Liver (tissue), 9 donors: ENCODE data around the gene CRABP2. TPM values are rescaled to one million over a fixed set of nuclear protein-coding genes. Genes with fewer than 3 reads are reported as not detected.

ENCODE experiments used
- DNase-seq: peaks from one replicate; pipeline ENCODE4 v3.0.0-alpha.2; 2017; ENCODE audit warnings: low spot score
- H3K27ac ChIP-seq, 2 donors: one replicate each; pipeline ENCODE4 v1.7.0; 2013; ENCODE audit warnings: inconsistent platforms in 2 of 2, low read length in 2 of 2, control low read depth in 1 of 2, low read depth in 1 of 2, mild to moderate bottlenecking in 1 of 2
- H3K27me3 ChIP-seq, 4 donors: one replicate each; pipeline versions ENCODE4 v1.6.1 to v1.7.0; 2013; ENCODE audit warnings: low read length in 3 of 4, inconsistent platforms in 1 of 4, mild to moderate bottlenecking in 1 of 4, moderate library complexity in 1 of 4; ENCODE audit not compliant: control insufficient read depth in 4 of 4, insufficient read depth in 4 of 4
- H3K36me3 ChIP-seq, 4 donors: one replicate each; pipeline versions ENCODE4 v1.6.1 to v1.7.0; 2013; ENCODE audit warnings: low read length in 3 of 4, mild to moderate bottlenecking in 3 of 4, low read depth in 1 of 4, moderate library complexity in 1 of 4; ENCODE audit not compliant: control insufficient read depth in 4 of 4, insufficient read depth in 3 of 4
- H3K4me1 ChIP-seq, 4 donors: one replicate each; pipeline versions ENCODE4 v1.6.1 to v1.7.0; 2013; ENCODE audit warnings: low read length in 3 of 4, mild to moderate bottlenecking in 3 of 4, moderate library complexity in 1 of 4; ENCODE audit not compliant: control insufficient read depth in 4 of 4, insufficient read depth in 4 of 4
- H3K4me3 ChIP-seq, 3 donors: one replicate each; pipeline versions ENCODE4 v1.6.1 to v1.7.0; 2013; ENCODE audit warnings: low read length in 3 of 3, control low read depth in 1 of 3, low read depth in 1 of 3, mild to moderate bottlenecking in 1 of 3
- H3K9ac ChIP-seq, 2 donors: one replicate each; pipeline ENCODE4 v1.7.0; 2013; ENCODE audit warnings: low read length in 2 of 2, mild to moderate bottlenecking in 2 of 2, moderate library complexity in 2 of 2, control low read depth in 1 of 2, low read depth in 1 of 2
- H3K9me3 ChIP-seq, 4 donors: one replicate each; pipeline versions ENCODE4 v1.6.1 to v1.7.0; 2013; ENCODE audit warnings: low read length in 3 of 4; ENCODE audit not compliant: control insufficient read depth in 4 of 4
- EGR1 ChIP-seq, 2 donors: IDR thresholded peaks; 2 replicates each; pipeline ENCODE4 v1.6.1; 2016 to 2018; ENCODE audit warnings: antibody characterized with exemption in 2 of 2, low read depth in 2 of 2
- FOXA2 ChIP-seq: IDR thresholded peaks from 2 replicates; pipeline ENCODE4 v1.6.1; 2016; ENCODE audit warnings: antibody characterized with exemption
- HNF4A ChIP-seq, 2 donors: conservative IDR thresholded peaks; 2 replicates each; pipeline ENCODE4 v1.6.1; 2016; ENCODE audit warnings: antibody characterized with exemption in 2 of 2, mild to moderate bottlenecking in 2 of 2
- NR2F2 ChIP-seq: IDR thresholded peaks from 2 replicates; pipeline ENCODE4 v1.6.1; 2016; ENCODE audit warnings: antibody characterized with exemption
- RAD21 ChIP-seq, 2 donors: IDR thresholded peaks; 2 replicates each; pipeline ENCODE4 v1.6.1; 2016; ENCODE audit warnings: antibody characterized with exemption in 2 of 2, mild to moderate bottlenecking in 2 of 2
- RXRA ChIP-seq, 2 donors: IDR thresholded peaks; 2 replicates each; pipeline ENCODE4 v1.6.1; 2017 to 2018; ENCODE audit warnings: antibody characterized with exemption in 2 of 2, mild to moderate bottlenecking in 1 of 2
- SP1 ChIP-seq: IDR thresholded peaks from 2 replicates; pipeline ENCODE4 v1.6.1; 2018; ENCODE audit warnings: antibody characterized with exemption, mild to moderate bottlenecking
- TAF1 ChIP-seq: conservative IDR thresholded peaks from 2 replicates; pipeline ENCODE4 v1.6.1; 2016; ENCODE audit warnings: antibody characterized with exemption, mild to moderate bottlenecking
- WGBS: extraction: QIAGEN DNeasy Blood & Tissue Kit; methylation state at CpG from one replicate; pipeline ENCODE4 v1.1.7; 2013; 5-methylcytosine and 5-hydroxymethylcytosine counted together
- polyA plus RNA-seq, 2 donors: library from polyadenylated mRNA; stranded (reverse) in 1 of 2; unstranded in 1 of 2; fragments of 200-250 nt in 1 of 2; fragments of >200 nt in 1 of 2; fragmentation: Nextera tagmentation in 1 of 2; extraction: Ambion mirVana in 1 of 2; gene quantifications; one replicate each; pipeline versions ENCODE4 v1.2.1 to v1.2.3, GENCODE V29; 2013 to 2015
- total RNA-seq, 2 donors: library from RNA; depleted of rRNA; stranded (reverse); fragments of >200 nt; gene quantifications; one replicate each; pipeline ENCODE4 v1.2.3, GENCODE V29; 2014
- TF ChIP-seq, protein P1 (sequence below): IDR thresholded peaks from 2 replicates; pipeline ENCODE4 v1.6.1; 2016; ENCODE audit warnings: antibody characterized with exemption
- TF ChIP-seq, protein P2 (sequence below): IDR thresholded peaks from 2 replicates; pipeline ENCODE4 v1.6.1; 2016; ENCODE audit warnings: antibody characterized with exemption, mild to moderate bottlenecking
- TF ChIP-seq, protein P3 (sequence below): fragments of 150-350 bp; IDR thresholded peaks from 2 replicates; pipeline ENCODE4 v1.5.1; 2017; ENCODE audit warnings: improper control_type of control experiment, low read depth, low read length; ENCODE audit not compliant: missing input control
- donor health status: healthy.
- donor health status: healthy.
- donor health status: healthy.
- donor health status: healthy.
- donor health status: healthy.

Gene CRABP2
- total and polyA plus RNA-seq, 4 donors, result 0.14 to 0.22 TPM; not detected in 2

DNA sequence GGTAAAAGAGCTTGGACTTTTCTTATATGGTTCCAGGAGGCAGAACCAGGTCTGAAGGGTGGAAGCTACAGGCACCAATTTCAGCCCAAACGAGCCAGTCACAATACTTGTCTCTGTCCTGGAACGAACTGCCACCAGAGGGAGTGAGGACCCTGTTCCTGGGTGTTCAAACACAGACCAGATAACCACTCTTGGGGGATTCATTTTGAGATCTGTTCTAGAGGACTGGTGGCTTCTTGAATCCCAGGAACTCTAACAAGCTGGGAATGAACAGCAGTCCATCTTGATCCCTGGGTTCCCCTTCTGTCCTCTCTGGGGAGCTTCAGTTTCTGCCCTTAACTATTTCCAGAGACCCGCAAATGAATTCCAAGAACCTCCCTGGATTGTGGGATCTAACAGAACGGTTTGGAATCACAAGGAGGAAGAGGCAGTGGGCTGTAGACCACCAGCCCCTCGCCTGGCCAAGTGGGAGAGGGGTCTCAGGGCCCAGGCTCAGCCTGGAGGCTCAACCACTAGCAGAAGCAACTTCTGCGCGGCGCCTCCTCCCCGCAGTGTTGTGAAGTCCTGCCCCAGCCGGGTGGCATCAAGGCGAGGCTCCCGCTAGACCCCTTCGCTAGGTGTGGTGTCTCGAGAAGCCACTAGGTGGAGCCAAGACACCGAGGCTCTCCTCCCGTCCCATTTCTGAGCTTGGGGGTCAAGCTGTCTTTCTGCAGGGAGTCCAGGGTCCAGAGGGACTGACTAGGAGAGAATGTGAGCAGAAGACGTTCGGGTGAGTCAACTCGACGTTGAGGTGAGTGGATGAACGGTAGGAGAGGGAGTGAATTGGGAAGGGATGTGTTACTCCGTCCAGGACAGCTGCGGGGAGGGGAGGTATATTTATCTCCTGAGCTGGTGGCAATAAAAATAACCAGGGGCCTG lies 16.1 kb downstream of the CRABP2 start:
- Histone ChIP-seq H3K36me3 (no peaks in the 10 kb centered on the region), H3K9ac (no peak overlapping the region), H3K4me1 (peaks cover 0 to 5% (median 3%) of the 10 kb centered on the region in 4 donors), H3K4me3 (no peak overlapping the region), H3K27me3 (peaks cover 0 to 2% (median under 1%) of the 10 kb centered on the region in 4 donors), H3K9me3 (no peaks in the 10 kb centered on the region), H3K27ac (no peak overlapping the region)
- DNase-seq, result peak; percentile 72
- 2% methylated on average over 23 of the region's 23 CpGs for WGBS
- TF ChIP-seq NR2F2 (no peak), HNF4A (conservative IDR thresholded peaks at IDR 0.05) (peak in 1 of 2 donors; percentile 42), FOXA2 (no peak), SP1 (no peak), RXRA (IDR thresholded peaks at IDR 0.05) (no peak), EGR1 (IDR thresholded peaks at IDR 0.05; ENCODE audit: low read depth in 2 of 2) (no peak), RAD21 (IDR thresholded peaks at IDR 0.05) (peak; percentile 90 to 95)
- TF ChIP-seq, protein P1, sequence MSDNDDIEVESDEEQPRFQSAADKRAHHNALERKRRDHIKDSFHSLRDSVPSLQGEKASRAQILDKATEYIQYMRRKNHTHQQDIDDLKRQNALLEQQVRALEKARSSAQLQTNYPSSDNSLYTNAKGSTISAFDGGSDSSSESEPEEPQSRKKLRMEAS, result no peak
- TF ChIP-seq, protein P2, sequence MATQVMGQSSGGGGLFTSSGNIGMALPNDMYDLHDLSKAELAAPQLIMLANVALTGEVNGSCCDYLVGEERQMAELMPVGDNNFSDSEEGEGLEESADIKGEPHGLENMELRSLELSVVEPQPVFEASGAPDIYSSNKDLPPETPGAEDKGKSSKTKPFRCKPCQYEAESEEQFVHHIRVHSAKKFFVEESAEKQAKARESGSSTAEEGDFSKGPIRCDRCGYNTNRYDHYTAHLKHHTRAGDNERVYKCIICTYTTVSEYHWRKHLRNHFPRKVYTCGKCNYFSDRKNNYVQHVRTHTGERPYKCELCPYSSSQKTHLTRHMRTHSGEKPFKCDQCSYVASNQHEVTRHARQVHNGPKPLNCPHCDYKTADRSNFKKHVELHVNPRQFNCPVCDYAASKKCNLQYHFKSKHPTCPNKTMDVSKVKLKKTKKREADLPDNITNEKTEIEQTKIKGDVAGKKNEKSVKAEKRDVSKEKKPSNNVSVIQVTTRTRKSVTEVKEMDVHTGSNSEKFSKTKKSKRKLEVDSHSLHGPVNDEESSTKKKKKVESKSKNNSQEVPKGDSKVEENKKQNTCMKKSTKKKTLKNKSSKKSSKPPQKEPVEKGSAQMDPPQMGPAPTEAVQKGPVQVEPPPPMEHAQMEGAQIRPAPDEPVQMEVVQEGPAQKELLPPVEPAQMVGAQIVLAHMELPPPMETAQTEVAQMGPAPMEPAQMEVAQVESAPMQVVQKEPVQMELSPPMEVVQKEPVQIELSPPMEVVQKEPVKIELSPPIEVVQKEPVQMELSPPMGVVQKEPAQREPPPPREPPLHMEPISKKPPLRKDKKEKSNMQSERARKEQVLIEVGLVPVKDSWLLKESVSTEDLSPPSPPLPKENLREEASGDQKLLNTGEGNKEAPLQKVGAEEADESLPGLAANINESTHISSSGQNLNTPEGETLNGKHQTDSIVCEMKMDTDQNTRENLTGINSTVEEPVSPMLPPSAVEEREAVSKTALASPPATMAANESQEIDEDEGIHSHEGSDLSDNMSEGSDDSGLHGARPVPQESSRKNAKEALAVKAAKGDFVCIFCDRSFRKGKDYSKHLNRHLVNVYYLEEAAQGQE, result no peak
- TF ChIP-seq, protein P3, sequence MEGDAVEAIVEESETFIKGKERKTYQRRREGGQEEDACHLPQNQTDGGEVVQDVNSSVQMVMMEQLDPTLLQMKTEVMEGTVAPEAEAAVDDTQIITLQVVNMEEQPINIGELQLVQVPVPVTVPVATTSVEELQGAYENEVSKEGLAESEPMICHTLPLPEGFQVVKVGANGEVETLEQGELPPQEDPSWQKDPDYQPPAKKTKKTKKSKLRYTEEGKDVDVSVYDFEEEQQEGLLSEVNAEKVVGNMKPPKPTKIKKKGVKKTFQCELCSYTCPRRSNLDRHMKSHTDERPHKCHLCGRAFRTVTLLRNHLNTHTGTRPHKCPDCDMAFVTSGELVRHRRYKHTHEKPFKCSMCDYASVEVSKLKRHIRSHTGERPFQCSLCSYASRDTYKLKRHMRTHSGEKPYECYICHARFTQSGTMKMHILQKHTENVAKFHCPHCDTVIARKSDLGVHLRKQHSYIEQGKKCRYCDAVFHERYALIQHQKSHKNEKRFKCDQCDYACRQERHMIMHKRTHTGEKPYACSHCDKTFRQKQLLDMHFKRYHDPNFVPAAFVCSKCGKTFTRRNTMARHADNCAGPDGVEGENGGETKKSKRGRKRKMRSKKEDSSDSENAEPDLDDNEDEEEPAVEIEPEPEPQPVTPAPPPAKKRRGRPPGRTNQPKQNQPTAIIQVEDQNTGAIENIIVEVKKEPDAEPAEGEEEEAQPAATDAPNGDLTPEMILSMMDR, result peak; percentile 89

DNA sequence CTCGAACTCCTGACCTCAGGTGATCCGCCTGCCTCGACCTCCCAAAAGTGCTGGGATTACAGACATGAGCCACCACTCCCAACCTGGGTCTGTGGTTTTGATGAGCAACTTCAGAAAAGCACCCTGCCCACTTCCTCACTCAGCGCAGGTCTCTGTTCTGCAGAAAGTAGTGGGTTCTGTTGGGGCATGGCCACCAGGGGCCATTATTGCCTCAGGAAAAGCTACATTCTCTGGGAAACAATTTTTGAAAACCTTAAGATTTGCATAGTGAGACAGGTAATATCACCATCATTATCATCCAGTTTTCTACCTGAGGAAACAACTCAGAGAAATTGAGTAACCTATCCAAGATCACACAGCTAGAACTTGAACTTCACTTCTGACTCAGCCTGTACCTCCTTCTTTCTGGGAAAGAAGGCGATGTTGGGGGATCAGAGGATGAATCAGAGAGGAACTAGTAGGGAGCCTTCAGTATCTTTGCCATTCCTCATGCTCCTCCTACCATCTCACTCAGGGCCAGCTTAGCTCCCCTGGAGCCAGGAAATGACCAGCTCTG lies 21.1 kb downstream of the CRABP2 start:
- no peak for TF ChIP-seq FOXA2
- TF ChIP-seq RXRA (IDR thresholded peaks at IDR 0.05), result no peak
- no peak for TF ChIP-seq TAF1
- TF ChIP-seq, protein P1, result no peak
- no peak overlapping the region for H3K27ac ChIP-seq
- no peak for DNase-seq
- no peak overlapping the region for H3K4me3 ChIP-seq
- no peaks in the 10 kb centered on the region for H3K9me3 ChIP-seq
- peaks cover 0 to 2% (median 0%) of the 10 kb centered on the region in 4 donors for H3K27me3 ChIP-seq
- 71% methylated on average over 5 of the region's 5 CpGs for WGBS
- no peak overlapping the region for H3K9ac ChIP-seq
- peaks cover 0 to under 1% (median under 1%) of the 10 kb centered on the region in 4 donors for H3K4me1 ChIP-seq
- no peaks in the 10 kb centered on the region for H3K36me3 ChIP-seq
